Measurements from ENCODE around the gene SRCAP. TPM values are rescaled to one million over a fixed set of nuclear protein-coding genes. Genes with fewer than 3 reads are reported as not detected.

SRCAP gene
- total and polyA plus RNA-seq, 2 experiments from 2014 or later, result 9.1 to 23.7 TPM

DNA sequence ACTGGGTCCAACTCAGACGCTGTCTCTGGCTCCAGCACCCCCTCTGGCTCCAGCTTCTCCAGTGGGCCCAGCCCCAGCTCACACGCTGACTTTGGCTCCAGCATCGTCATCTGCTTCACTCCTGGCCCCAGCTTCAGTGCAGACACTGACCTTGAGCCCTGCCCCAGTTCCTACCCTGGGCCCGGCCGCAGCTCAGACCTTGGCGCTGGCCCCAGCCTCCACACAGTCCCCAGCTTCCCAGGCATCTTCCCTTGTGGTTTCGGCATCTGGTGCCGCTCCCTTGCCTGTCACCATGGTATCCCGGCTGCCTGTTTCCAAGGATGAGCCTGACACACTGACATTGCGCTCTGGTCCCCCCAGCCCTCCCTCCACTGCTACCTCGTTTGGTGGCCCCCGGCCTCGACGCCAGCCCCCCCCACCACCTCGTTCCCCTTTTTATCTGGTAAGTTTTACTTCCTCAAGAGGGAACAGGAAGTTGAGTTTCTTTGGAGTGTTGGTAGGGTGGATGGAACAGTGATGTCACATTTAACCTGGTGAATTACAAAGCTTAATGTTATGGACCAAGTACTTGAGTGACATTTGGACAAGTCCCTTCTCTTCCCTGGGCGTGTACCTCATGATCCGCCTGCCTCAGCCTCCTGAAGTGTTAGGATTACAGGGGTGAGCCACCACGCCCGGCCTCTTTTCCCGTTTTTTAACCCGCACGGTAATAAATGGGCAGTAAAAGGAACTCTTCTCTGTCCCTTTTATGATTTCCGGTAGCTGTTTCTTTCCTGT is 25.9 kb downstream of the SRCAP start:
- no peaks in the 10 kb centered on the region for H3K4me1 ChIP-seq (ENCODE audit: insufficient read depth)
- no peak overlapping the region for H2AFZ ChIP-seq
- TF ChIP-seq EZH2 (IDR thresholded peaks at IDR 0.05; ENCODE audit: insufficient read depth, poor library complexity, severe bottlenecking) (no peak), EZH2phosphoT487 (IDR thresholded peaks at IDR 0.05; ENCODE audit: insufficient read depth, low read depth) (no peak)
- no peaks in the 10 kb centered on the region for H3K9me2 ChIP-seq (ENCODE audit: insufficient read depth)
- H3K4me3 ChIP-seq, result no peak overlapping the region
- in situ Hi-C loops (cut with MboI), result no loop called here
- H3F3A ChIP-seq (ENCODE audit: insufficient read depth), result peaks cover 10% of the 10 kb centered on the region
- H3K27me3 ChIP-seq (replicated peaks; ENCODE audit: insufficient read depth), result no peaks in the 10 kb centered on the region
- no peak overlapping the region for H3K4me2 ChIP-seq (ENCODE audit: unreplicated experiment)
- no peak overlapping the region for H3K9ac ChIP-seq
- peaks cover 86% of the 10 kb centered on the region for H3K79me2 ChIP-seq (ENCODE audit: insufficient read depth)
- no peaks in the 10 kb centered on the region for H3K9me3 ChIP-seq (ENCODE audit: low read depth)
- H3K36me3 ChIP-seq (ENCODE audit: low read depth), result peaks cover 62% of the 10 kb centered on the region
- WGBS, 2 experiments (ENCODE audit: low coverage in 1 of 2, low lambda C conversion rate in 2 of 2, missing lambda C conversion rate in 2 of 2), result 69 to 75% methylated on average over 20 to 23 of the region's 23 CpGs
- H3K27ac ChIP-seq, result no peak overlapping the region
- 0 out of 2 replicates have a peak, but pooled peaks cover 3% of the 10 kb centered on the region for H4K20me1 ChIP-seq (ENCODE audit: insufficient read depth)
- DNase-seq, result no peak

DNA sequence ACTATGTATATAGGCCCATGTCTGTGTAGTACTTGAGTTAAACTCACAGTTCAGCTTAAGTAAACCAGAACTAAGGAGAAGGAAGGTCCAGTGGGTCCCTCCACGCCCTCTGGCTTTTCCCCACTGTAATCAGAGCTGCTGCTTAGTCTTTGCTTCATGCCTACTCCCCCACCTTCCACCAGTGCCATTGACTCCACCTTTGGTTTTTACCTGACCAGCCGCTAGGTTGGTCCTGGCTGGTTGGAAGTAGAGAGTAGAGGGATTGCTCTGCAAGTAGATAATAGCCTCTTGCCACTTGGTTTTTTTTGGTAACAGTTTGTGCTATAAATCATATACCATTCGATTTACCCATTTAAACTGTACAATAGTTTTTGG is 26.4 kb downstream of the SRCAP start:
- Histone ChIP-seq H3F3A (ENCODE audit: insufficient read depth) (peaks cover 10% of the 10 kb centered on the region), H3K4me1 (ENCODE audit: insufficient read depth) (no peaks in the 10 kb centered on the region), H3K27ac (no peak overlapping the region), H3K4me3 (no peak overlapping the region), H3K9me3 (ENCODE audit: low read depth) (no peaks in the 10 kb centered on the region), H3K36me3 (ENCODE audit: low read depth) (peaks cover 62% of the 10 kb centered on the region), H3K9ac (no peak overlapping the region), H3K79me2 (ENCODE audit: insufficient read depth) (peaks cover 84% of the 10 kb centered on the region), H4K20me1 (ENCODE audit: insufficient read depth) (no peaks in the 10 kb centered on the region), H3K9me2 (ENCODE audit: insufficient read depth) (no peaks in the 10 kb centered on the region), H2AFZ (no peak overlapping the region), H3K4me2 (ENCODE audit: unreplicated experiment) (no peak overlapping the region), H3K27me3 (replicated peaks; ENCODE audit: insufficient read depth) (no peaks in the 10 kb centered on the region)
- TF ChIP-seq EZH2phosphoT487 (IDR thresholded peaks at IDR 0.05; ENCODE audit: insufficient read depth, low read depth), result no peak
- TF ChIP-seq EZH2 (IDR thresholded peaks at IDR 0.05; ENCODE audit: insufficient read depth, poor library complexity, severe bottlenecking), result no peak
- DNase-seq, result no peak
- in situ Hi-C loops (cut with MboI), result no loop called here
- WGBS, 2 experiments (ENCODE audit: low coverage in 1 of 2, low lambda C conversion rate in 2 of 2, missing lambda C conversion rate in 2 of 2), result 99 to 100% methylated on average over 3 of the region's 3 CpGs

DNA sequence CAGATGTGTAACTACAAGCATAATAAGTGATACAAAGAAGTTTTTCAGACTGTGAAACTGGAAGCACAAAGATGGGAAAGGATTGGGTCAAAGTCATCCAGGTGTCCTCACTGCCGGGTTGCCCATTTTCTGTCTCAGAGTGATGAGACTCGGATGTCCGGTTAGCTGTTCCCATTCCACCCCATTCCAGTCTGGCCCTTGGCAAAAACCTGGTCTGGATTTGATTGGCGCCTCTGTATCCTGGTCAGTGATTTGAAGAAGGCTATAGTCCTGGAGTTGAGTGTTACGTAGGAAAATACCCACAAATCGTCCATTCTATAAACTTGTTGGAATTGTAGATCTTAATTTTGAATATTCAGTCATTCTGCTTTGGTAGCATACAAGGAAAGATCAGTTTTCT is 29.4 kb downstream of the SRCAP start:
- H3K9me3 ChIP-seq (ENCODE audit: low read depth), result no peaks in the 10 kb centered on the region
- no peak overlapping the region for H3K27ac ChIP-seq
- no peaks in the 10 kb centered on the region for H4K20me1 ChIP-seq (ENCODE audit: insufficient read depth)
- 0 out of 2 replicates have a peak, but pooled peaks cover 5% of the 10 kb centered on the region for H3F3A ChIP-seq (ENCODE audit: insufficient read depth)
- H3K4me1 ChIP-seq (ENCODE audit: insufficient read depth), result no peaks in the 10 kb centered on the region
- DNase-seq, result no peak
- no peaks in the 10 kb centered on the region for H3K9me2 ChIP-seq (ENCODE audit: insufficient read depth)
- H3K9ac ChIP-seq, result no peak overlapping the region
- H3K4me3 ChIP-seq, result no peak overlapping the region
- H3K36me3 ChIP-seq (ENCODE audit: low read depth), result peaks cover 55% of the 10 kb centered on the region
- no peak overlapping the region for H2AFZ ChIP-seq
- TF ChIP-seq EZH2 (IDR thresholded peaks at IDR 0.05; ENCODE audit: insufficient read depth, poor library complexity, severe bottlenecking) (no peak), EZH2phosphoT487 (IDR thresholded peaks at IDR 0.05; ENCODE audit: insufficient read depth, low read depth) (no peak)
- no peak overlapping the region for H3K4me2 ChIP-seq (ENCODE audit: unreplicated experiment)
- in situ Hi-C loops (cut with MboI), result no loop called here
- H3K79me2 ChIP-seq (ENCODE audit: insufficient read depth), result peaks cover 63% of the 10 kb centered on the region
- WGBS, 2 experiments (ENCODE audit: low coverage in 1 of 2, low lambda C conversion rate in 2 of 2, missing lambda C conversion rate in 2 of 2), result 96 to 98% methylated on average over 6 of the region's 6 CpGs
- no peaks in the 10 kb centered on the region for H3K27me3 ChIP-seq (replicated peaks; ENCODE audit: insufficient read depth)

DNA sequence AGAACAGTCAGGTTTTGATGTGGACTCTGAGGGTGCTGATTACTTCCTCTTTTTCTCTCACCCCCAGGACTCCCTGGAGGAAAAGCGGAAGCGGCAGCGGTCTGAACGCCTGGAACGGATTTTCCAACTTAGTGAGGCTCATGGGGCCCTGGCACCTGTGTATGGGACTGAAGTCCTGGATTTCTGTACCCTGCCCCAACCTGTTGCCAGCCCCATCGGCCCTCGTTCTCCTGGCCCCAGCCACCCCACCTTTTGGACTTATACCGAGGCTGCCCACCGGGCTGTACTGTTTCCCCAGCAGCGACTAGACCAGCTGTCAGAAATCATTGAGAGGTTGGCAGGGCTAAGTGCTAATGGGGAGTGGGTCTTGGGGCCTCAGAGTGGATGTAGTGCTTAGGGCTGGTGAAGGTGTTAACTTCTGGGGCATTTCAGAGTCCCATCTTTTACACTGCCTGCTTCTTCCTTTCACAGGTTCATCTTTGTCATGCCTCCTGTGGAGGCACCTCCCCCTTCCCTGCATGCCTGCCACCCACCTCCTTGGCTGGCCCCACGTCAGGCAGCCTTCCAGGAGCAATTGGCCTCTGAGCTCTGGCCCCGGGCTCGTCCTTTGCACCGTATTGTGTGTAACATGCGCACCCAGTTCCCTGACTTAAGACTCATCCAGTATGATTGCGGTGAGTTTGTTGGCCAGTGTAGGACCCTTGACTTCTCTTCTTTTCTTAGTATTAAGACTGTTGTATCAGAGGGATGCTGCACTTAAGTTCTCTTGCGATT is 30.1 kb downstream of the SRCAP start:
- peaks cover 68% of the 10 kb centered on the region for H3K79me2 ChIP-seq (ENCODE audit: insufficient read depth)
- H3F3A ChIP-seq (ENCODE audit: insufficient read depth), result 0 out of 2 replicates have a peak, but pooled peaks cover 5% of the 10 kb centered on the region
- H3K36me3 ChIP-seq (ENCODE audit: low read depth), result peaks cover 57% of the 10 kb centered on the region
- H2AFZ ChIP-seq, result no peak overlapping the region
- no peak overlapping the region for H3K4me2 ChIP-seq (ENCODE audit: unreplicated experiment)
- H4K20me1 ChIP-seq (ENCODE audit: insufficient read depth), result no peaks in the 10 kb centered on the region
- H3K4me3 ChIP-seq, result no peak overlapping the region
- H3K27me3 ChIP-seq (replicated peaks; ENCODE audit: insufficient read depth), result no peaks in the 10 kb centered on the region
- no peaks in the 10 kb centered on the region for H3K9me2 ChIP-seq (ENCODE audit: insufficient read depth)
- no peaks in the 10 kb centered on the region for H3K9me3 ChIP-seq (ENCODE audit: low read depth)
- no peaks in the 10 kb centered on the region for H3K4me1 ChIP-seq (ENCODE audit: insufficient read depth)
- in situ Hi-C loops (cut with MboI), result no loop called here
- H3K9ac ChIP-seq, result no peak overlapping the region
- TF ChIP-seq EZH2phosphoT487 (IDR thresholded peaks at IDR 0.05; ENCODE audit: insufficient read depth, low read depth) (no peak), EZH2 (IDR thresholded peaks at IDR 0.05; ENCODE audit: insufficient read depth, poor library complexity, severe bottlenecking) (no peak)
- H3K27ac ChIP-seq, result no peak overlapping the region
- no peak for DNase-seq
- 90 to 93% methylated on average over 17 of the region's 17 CpGs for WGBS, 2 experiments (ENCODE audit: low coverage in 1 of 2, low lambda C conversion rate in 2 of 2, missing lambda C conversion rate in 2 of 2)
